ENCODE results near the gene EHMT2. TPM values are rescaled to one million over a fixed set of nuclear protein-coding genes. Genes with fewer than 3 reads are reported as not detected.

EHMT2 gene
- total RNA-seq, 1 donor from 2014 or later, result 53.4 TPM

GRCh38 chr6:31927242-31927862 is 29.9 kb upstream of the EHMT2 start, which contains the start of gene C2:
TSS of gene C2 (plus strand) at chr6:31927717. CDS start at chr6:31927753, 36 bp downstream.
- TF ChIP-seq CTCF (IDR thresholded peaks at IDR 0.05; ENCODE audit: unreplicated experiment), result no peak
- no peaks in the 10 kb centered on the region for H3K4me1 Mint-ChIP-seq (ENCODE audit: unreplicated experiment)
- DNase-seq (ENCODE audit: low spot score), result no peak
- no peak within 1 kb of the TSS for H3K27ac Mint-ChIP-seq (ENCODE audit: unreplicated experiment)
- H3K36me3 Mint-ChIP-seq (ENCODE audit: low read depth, unreplicated experiment), result no peaks in the 10 kb centered on the region
- no peak within 1 kb of the TSS for H3K4me3 Mint-ChIP-seq (ENCODE audit: unreplicated experiment)
- H3K27me3 Mint-ChIP-seq (ENCODE audit: unreplicated experiment), result no peaks in the 10 kb centered on the region
- no peaks in the 10 kb centered on the region for H3K9me3 Mint-ChIP-seq (ENCODE audit: unreplicated experiment)

GRCh38 chr6:31922942-31923341 is 25.4 kb upstream of the EHMT2 start:
- no peak overlapping the region for H3K27ac Mint-ChIP-seq (ENCODE audit: unreplicated experiment)
- no peaks in the 10 kb centered on the region for H3K9me3 Mint-ChIP-seq (ENCODE audit: unreplicated experiment)
- no peak for TF ChIP-seq CTCF (IDR thresholded peaks at IDR 0.05; ENCODE audit: unreplicated experiment)
- H3K4me1 Mint-ChIP-seq (ENCODE audit: unreplicated experiment), result no peaks in the 10 kb centered on the region
- DNase-seq (ENCODE audit: low spot score), result no peak
- no peaks in the 10 kb centered on the region for H3K27me3 Mint-ChIP-seq (ENCODE audit: unreplicated experiment)
- no peak overlapping the region for H3K4me3 Mint-ChIP-seq (ENCODE audit: unreplicated experiment)
- H3K36me3 Mint-ChIP-seq (ENCODE audit: low read depth, unreplicated experiment), result no peaks in the 10 kb centered on the region

- Mint-ChIP-seq H3K36me3 (ENCODE audit: low read depth, unreplicated experiment) (no peaks in the 10 kb centered on the region), H3K4me1 (ENCODE audit: unreplicated experiment) (no peaks in the 10 kb centered on the region), H3K27ac (ENCODE audit: unreplicated experiment) (no peak overlapping the region), H3K9me3 (ENCODE audit: unreplicated experiment) (no peaks in the 10 kb centered on the region), H3K27me3 (ENCODE audit: unreplicated experiment) (no peaks in the 10 kb centered on the region), H3K4me3 (ENCODE audit: unreplicated experiment) (no peak overlapping the region)
- TF ChIP-seq CTCF (IDR thresholded peaks at IDR 0.05; ENCODE audit: unreplicated experiment), result no peak
- DNase-seq (ENCODE audit: low spot score), result no peak
These were observed 23.3 kb upstream of the EHMT2 start for GRCh38 chr6:31920811-31921210.

- H3K27ac Mint-ChIP-seq (ENCODE audit: unreplicated experiment), result no peak overlapping the region
- TF ChIP-seq CTCF (IDR thresholded peaks at IDR 0.05; ENCODE audit: unreplicated experiment), result no peak
- no peaks in the 10 kb centered on the region for H3K9me3 Mint-ChIP-seq (ENCODE audit: unreplicated experiment)
- no peaks in the 10 kb centered on the region for H3K36me3 Mint-ChIP-seq (ENCODE audit: low read depth, unreplicated experiment)
- no peak overlapping the region for H3K4me3 Mint-ChIP-seq (ENCODE audit: unreplicated experiment)
- no peak for DNase-seq (ENCODE audit: low spot score)
- no peaks in the 10 kb centered on the region for H3K27me3 Mint-ChIP-seq (ENCODE audit: unreplicated experiment)
- no peaks in the 10 kb centered on the region for H3K4me1 Mint-ChIP-seq (ENCODE audit: unreplicated experiment)
These were observed 22.3 kb upstream of the EHMT2 start for GRCh38 chr6:31919624-31920303.

- TF ChIP-seq CTCF (IDR thresholded peaks at IDR 0.05; ENCODE audit: unreplicated experiment), result no peak
- DNase-seq (ENCODE audit: low spot score), result no peak
- H3K27ac Mint-ChIP-seq (ENCODE audit: unreplicated experiment), result no peak overlapping the region
- H3K27me3 Mint-ChIP-seq (ENCODE audit: unreplicated experiment), result no peaks in the 10 kb centered on the region
- H3K4me1 Mint-ChIP-seq (ENCODE audit: unreplicated experiment), result no peaks in the 10 kb centered on the region
- no peaks in the 10 kb centered on the region for H3K36me3 Mint-ChIP-seq (ENCODE audit: low read depth, unreplicated experiment)
- no peak overlapping the region for H3K4me3 Mint-ChIP-seq (ENCODE audit: unreplicated experiment)
- H3K9me3 Mint-ChIP-seq (ENCODE audit: unreplicated experiment), result no peaks in the 10 kb centered on the region
These were observed 20.7 kb upstream of the EHMT2 start for GRCh38 chr6:31918069-31918720.
